Duodenal mucosa (tissue), 2 donors: ENCODE data around the gene FAM124A.
A peak's percentile ranks its signal among the peaks of the same experiment; 100 is the strongest.

Source experiments
- H3K27ac ChIP-seq: one replicate; pipeline ENCODE4 v1.7.0; 2013; ENCODE audit warnings: low read depth, low read length
- H3K27me3 ChIP-seq, 2 donors: one replicate each; pipeline ENCODE4 v1.7.0; 2013; ENCODE audit warnings: low read length in 2 of 2, control low read depth in 1 of 2; ENCODE audit not compliant: insufficient read depth in 2 of 2, control insufficient read depth in 1 of 2
- H3K36me3 ChIP-seq, 2 donors: one replicate each; pipeline ENCODE4 v1.7.0; 2013; ENCODE audit warnings: low read length in 2 of 2, control low read depth in 1 of 2; ENCODE audit not compliant: insufficient read depth in 2 of 2, control insufficient read depth in 1 of 2
- H3K4me1 ChIP-seq, 2 donors: one replicate each; pipeline ENCODE4 v1.7.0; 2013; ENCODE audit warnings: low read length in 2 of 2, control low read depth in 1 of 2; ENCODE audit not compliant: insufficient read depth in 2 of 2, control insufficient read depth in 1 of 2
- H3K4me3 ChIP-seq, 2 donors: one replicate each; pipeline ENCODE4 v1.7.0; 2013; ENCODE audit warnings: low read length in 2 of 2, low read depth in 1 of 2
- H3K9ac ChIP-seq, 2 donors: one replicate each; pipeline ENCODE4 v1.7.0; 2013; ENCODE audit warnings: low read length in 2 of 2, low read depth in 1 of 2
- H3K9me3 ChIP-seq, 2 donors: one replicate each; pipeline ENCODE4 v1.7.0; 2013; ENCODE audit warnings: low read length in 2 of 2, control low read depth in 1 of 2; ENCODE audit not compliant: control insufficient read depth in 1 of 2

The FAM124A gene, protein sequence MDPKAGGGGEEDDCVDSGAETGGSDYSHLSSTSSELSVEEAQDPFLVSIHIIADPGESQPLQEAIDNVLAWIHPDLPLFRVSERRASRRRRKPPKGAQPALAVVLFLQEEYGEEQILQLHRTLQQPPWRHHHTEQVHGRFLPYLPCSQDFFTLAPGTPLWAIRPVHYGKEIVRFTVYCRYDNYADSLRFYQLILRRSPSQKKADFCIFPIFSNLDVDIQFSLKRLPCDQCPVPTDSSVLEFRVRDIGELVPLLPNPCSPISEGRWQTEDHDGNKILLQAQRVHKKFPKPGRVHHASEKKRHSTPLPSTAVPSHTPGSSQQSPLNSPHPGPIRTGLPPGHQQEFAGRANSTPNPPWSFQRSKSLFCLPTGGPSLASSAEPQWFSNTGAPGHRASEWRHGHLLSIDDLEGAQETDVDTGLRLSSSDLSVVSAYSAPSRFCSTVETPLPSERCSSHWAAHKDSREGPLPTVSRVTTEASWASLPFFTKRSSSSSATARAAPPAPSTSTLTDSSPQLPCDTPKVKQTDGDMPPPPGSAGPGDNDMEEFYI

DNA sequence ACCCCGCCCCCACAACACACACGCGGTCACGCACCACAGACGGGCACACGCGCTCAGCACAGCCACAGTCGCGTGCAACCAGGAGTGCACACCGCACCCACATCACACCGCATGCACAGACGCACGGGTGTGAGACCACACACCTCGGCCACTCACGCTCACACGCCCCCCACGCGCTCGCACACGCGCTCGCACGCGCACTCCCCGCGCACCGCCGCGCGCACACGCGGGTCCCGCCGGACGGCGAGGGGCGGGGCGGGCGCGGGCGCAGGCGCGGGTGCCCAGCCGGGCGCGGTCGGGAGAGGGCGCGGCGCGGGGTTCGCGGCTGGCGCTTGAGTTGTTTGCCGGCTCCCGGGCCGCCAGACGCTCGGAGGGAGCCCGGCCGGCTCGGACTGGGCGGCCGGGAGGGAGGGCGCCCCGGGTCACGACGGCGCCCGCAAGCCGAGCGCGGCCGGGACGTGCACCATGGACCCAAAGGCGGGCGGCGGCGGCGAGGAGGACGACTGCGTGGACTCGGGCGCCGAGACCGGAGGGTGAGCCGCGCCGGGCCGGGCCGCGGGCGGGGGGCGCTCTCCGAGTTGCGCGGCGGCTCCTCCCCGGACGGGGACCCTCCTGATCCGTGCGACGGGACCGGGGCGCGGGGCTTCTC is at the start of gene FAM124A:
FAM124A (plus strand) TSS at position 362 of the 649 bp plus-strand sequence; CDS start at position 466, 104 bp downstream.
- peaks cover 4 to 10% of the 10 kb centered on the region in 2 donors for H3K4me1 ChIP-seq
- peak within 1 kb of the TSS; percentile 18 to 55 for H3K9ac ChIP-seq
- no peaks in the 10 kb centered on the region for H3K9me3 ChIP-seq
- peak within 1 kb of the TSS; percentile 67 to 86 for H3K4me3 ChIP-seq
- no peak within 1 kb of the TSS for H3K27ac ChIP-seq
- peaks cover 15 to 35% of the 10 kb centered on the region in 2 donors for H3K27me3 ChIP-seq
- H3K36me3 ChIP-seq: no peaks in the 10 kb centered on the region

GRCh38 chr13:51175021-51175420 is 47.2 kb upstream of the FAM124A start:
- H3K27ac ChIP-seq: no peak overlapping the region
- H3K9ac ChIP-seq: no peak overlapping the region
- no peaks in the 10 kb centered on the region for H3K4me1 ChIP-seq
- no peaks in the 10 kb centered on the region for H3K27me3 ChIP-seq
- no peaks in the 10 kb centered on the region for H3K9me3 ChIP-seq
- H3K4me3 ChIP-seq: no peak overlapping the region
- H3K36me3 ChIP-seq: no peaks in the 10 kb centered on the region

DNA sequence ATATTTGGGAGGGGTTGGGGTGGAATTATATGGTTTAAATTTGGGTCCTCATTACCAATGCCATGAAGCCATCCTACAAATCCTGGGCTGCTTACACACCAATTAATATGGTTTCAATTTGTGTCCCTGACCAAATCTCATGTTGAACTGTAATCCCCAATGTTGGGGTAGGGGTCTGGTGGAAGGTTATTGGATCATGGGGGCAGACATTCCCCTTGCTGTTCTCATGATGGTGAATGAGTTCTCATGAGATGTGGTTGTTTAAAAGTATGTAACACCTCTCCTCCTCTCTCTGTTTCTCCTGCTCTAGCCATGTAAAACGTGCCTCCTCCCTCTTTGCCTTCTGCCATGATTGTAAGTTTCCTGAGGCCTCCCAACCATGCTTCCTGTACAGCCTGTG is 46.6 kb upstream of the FAM124A start:
- H3K4me1 ChIP-seq: no peaks in the 10 kb centered on the region
- no peak overlapping the region for H3K4me3 ChIP-seq
- no peaks in the 10 kb centered on the region for H3K9me3 ChIP-seq
- H3K27me3 ChIP-seq: no peaks in the 10 kb centered on the region
- H3K9ac ChIP-seq: no peak overlapping the region
- H3K27ac ChIP-seq: no peak overlapping the region
- no peaks in the 10 kb centered on the region for H3K36me3 ChIP-seq

DNA sequence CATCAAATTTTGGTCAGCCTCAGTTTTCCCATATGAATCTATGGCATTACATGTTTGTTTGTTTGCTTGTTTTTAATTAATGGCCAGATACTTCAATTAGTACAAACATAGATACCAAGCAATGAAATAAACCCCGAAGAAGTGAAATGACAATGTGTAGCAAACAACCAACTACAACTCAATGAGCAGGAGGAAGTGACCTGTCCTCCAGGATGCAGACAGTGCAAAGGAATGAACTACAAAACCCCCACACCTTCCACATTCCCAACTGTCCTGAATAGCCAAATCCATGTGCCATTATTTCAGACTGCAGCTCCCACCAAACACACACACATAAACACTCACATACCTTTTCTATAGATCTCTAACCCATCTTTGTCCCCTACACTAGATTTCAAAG is 45.0 kb upstream of the FAM124A start:
- no peak overlapping the region for H3K27ac ChIP-seq
- H3K4me3 ChIP-seq: no peak overlapping the region
- no peaks in the 10 kb centered on the region for H3K9me3 ChIP-seq
- H3K36me3 ChIP-seq: no peaks in the 10 kb centered on the region
- H3K27me3 ChIP-seq: no peaks in the 10 kb centered on the region
- H3K4me1 ChIP-seq: no peaks in the 10 kb centered on the region
- H3K9ac ChIP-seq: no peak overlapping the region

DNA sequence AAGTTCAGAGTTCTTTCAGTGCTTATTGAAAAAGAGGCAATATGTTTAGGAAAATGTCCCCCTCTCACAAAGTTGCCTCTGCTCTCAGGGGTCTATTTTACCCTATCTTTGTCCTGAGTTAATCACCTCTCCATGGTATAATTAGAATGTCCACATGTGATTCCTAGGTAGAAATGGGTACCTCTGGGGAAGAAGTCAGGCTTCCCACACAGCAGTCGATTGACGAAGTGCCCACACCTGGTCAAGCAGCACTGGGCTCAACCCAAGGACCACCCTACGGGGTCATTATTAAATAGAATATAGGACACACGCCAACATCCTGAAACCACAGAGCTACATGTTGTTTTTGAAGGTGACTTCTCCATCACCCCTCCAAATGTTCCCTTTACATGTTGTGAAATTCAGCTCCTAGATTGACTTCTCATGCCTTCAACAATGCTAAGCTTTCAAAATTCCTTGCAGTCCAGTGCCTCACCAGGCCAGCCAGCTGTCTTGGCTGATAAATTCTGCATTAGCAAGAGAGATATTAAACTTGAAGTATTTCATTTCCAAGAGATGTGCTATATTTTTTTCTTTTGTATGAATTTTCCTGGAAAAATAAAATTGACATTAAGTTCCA is 43.6 kb upstream of the FAM124A start:
- H3K4me3 ChIP-seq: no peak overlapping the region
- no peak overlapping the region for H3K9ac ChIP-seq
- H3K4me1 ChIP-seq: no peaks in the 10 kb centered on the region
- no peaks in the 10 kb centered on the region for H3K27me3 ChIP-seq
- H3K36me3 ChIP-seq: no peaks in the 10 kb centered on the region
- no peak overlapping the region for H3K27ac ChIP-seq
- no peaks in the 10 kb centered on the region for H3K9me3 ChIP-seq

DNA sequence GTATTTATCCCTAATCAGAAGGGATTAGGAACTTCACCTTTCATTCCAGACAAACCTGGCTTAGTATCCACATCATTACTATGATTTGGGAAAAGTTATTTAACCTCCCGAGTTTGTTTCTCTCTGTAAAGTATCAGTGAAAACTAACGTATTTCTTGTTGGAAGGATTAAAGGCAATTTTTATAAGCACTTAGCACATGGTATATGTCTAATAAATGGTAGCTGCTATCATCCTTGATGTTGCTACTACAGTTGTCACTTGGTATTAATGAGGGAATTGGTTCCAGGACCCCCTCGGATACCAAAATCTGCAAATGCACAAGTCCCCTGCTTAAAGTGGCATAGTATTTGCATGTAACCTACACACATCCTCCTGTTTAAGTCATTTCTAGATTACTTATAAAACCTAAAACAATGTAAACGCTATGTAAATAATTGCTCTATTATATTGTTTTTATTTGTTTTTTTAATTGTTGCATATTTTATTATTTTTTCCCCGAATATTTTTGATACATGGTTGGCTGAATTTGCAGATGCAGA is 42.7 kb upstream of the FAM124A start:
- no peaks in the 10 kb centered on the region for H3K4me1 ChIP-seq

DNA sequence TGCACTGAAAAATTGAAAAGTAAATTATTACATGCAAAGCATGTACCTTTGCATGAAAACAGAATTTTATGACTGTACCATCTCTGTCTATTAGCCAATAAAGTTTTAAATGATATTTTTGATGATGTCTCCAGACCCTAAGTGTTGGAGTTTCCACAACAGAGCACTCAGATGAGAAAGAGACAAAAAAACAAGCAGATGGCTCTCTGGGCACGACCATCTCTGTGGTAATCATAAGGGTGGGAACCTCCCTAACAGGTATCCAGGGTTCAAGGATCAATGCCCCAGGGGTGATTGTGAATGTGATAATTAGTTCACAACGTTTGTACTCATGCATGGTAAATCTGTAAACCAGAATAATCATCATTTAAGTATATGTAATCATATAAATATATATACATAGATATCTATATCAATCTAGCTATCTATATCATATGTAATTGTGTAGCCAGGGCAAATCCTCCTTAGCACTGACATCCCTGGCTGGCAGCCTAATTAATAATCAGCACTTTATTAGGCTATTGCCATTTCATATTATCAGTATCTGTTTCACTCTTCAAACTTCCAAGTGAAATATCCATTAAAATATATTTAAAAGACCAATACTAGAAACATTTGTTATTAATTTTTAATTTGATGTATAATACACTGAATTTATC is 41.2 kb upstream of the FAM124A start:
- Histone ChIP-seq H3K4me1 (no peaks in the 10 kb centered on the region), H3K27me3 (no peaks in the 10 kb centered on the region), H3K27ac (no peak overlapping the region), H3K9ac (no peak overlapping the region), H3K4me3 (no peak overlapping the region), H3K9me3 (no peaks in the 10 kb centered on the region), H3K36me3 (no peaks in the 10 kb centered on the region)

More for the DNA sequence above, 42.7 kb upstream of the FAM124A start:
- Histone ChIP-seq H3K36me3 (no peaks in the 10 kb centered on the region), H3K27me3 (no peaks in the 10 kb centered on the region), H3K9ac (no peak overlapping the region), H3K27ac (no peak overlapping the region), H3K9me3 (no peaks in the 10 kb centered on the region), H3K4me3 (no peak overlapping the region)

DNA sequence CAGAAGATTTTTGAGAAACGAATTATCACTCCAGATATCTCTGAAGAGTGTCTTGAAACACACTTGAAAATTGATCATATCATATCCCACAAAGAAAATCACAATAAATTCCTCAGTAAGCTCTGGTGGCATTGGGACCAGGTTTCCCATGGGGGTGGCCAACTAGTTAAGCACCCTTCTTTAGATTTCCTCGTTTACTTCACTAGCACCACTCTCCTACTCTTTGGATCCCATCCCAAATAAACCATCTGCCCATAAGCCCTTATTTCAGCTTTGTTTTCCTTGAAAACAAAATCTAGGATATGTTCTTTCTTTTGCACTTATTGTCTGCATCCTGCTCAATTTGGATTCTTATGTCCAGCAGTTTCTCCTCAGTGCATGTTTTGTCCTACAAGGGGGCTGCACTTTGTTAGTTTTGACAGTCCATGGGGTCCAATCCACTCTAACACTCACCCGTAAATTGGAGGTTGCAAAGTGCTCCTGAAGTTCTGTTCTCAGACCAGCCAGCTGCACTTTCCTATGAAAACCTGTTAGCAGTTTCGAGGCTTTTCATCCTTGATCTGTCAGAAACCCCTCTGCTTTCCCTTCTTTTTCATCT is 40.3 kb upstream of the FAM124A start:
- no peak overlapping the region for H3K4me3 ChIP-seq
- H3K9ac ChIP-seq: no peak overlapping the region
- H3K36me3 ChIP-seq: no peaks in the 10 kb centered on the region
- no peaks in the 10 kb centered on the region for H3K9me3 ChIP-seq
- no peaks in the 10 kb centered on the region for H3K27me3 ChIP-seq
- no peak overlapping the region for H3K27ac ChIP-seq
- H3K4me1 ChIP-seq: no peaks in the 10 kb centered on the region

DNA sequence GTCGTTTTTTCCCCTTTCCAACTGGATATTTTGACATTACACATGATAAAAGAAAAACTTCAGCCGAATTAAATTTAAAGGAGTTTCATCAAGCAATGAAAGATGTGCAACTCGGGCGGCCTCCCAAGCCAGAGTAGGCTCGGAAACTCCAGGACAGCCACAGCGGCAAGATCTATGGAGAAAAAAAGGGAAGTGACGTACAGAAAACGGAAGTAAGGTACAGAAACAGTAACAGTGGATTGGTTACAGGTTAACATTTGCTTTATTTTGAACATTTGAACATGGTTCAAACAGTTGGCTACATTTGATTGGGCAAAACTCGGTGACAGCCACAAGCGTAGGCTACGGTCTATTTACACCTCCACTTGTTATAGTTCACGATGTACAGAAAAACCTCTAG is 30.5 kb upstream of the FAM124A start:
- H3K9me3 ChIP-seq: no peaks in the 10 kb centered on the region
- peaks cover 0 to 9% of the 10 kb centered on the region in 2 donors for H3K27me3 ChIP-seq
- H3K9ac ChIP-seq: no peak overlapping the region
- no peak overlapping the region for H3K27ac ChIP-seq
- no peaks in the 10 kb centered on the region for H3K4me1 ChIP-seq
- no peak overlapping the region for H3K4me3 ChIP-seq
- no peaks in the 10 kb centered on the region for H3K36me3 ChIP-seq
